Measurements from ENCODE around the gene SPRN.
"Not testable (repeated sequence)": the region's sequence is repeated elsewhere in the genome, so short reads cannot be mapped to it uniquely, and the experiment has no call there.

SPRN gene

DNA sequence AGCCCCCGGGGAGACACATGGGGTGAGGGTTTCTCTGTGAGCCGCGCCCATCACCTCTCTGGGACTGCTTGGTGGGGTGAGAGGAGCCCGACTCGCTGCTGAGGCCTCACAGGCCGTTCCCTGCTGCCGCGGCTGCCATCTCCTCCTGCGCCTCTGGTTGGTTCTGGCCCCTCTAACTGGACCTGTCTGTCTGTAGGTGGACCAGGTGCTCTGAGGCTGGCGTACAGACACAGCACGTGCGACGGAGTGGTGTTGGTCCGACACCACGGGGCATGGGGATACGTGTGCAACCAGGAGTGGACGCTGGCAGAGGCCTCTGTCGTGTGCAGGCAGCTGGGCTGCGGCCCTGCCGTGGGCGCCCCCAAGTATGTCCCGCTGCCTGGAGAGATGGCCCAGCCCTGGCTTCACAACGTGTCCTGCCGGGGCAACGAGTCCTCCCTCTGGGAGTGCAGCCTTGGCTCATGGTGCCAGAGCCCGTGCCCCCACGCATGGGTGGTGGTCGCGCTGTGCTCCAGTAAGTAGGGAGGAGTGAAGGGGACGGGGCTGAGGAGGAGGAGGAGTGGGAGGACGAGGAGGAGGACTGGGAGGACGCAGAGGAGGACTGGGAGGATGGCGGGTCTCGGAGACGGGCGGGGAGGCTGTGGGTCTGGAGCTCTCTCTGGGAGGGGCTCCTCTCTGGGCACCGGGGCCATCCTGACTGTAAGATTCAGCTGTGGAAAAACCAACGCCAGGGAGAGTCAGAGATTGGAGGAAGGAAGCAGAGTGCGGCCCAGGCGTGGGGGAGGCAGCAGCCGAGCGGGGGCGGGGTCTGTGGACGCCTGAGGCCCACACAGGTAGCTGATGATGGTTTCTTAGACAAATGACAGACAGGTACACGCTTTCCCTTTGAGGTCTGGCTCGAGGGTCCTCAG lies 31.9 kb upstream of the SPRN start:
- no peak for DNase-seq

DNA sequence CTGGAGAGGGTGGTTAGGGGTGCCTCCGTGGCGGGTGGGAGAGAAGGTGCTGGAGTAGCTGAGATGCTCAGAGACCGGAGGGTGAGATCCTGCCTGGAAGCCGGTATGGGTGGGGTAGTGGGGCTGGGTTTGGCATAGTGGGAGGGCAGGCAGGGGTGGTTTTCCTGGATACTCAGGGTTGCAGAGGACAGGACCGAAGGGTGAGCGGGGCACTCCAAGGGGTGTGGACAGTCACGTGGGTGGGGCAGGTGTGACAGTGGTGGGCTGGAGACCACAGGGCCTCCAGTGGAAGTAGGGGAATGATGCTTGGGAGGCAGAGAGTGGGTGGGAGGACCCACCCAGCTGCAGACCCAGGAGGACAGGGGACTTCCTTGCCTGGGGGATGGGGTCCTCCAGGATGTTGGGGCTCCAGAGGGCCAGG lies 31.2 kb upstream of the SPRN start:
- DNase-seq: no peak

GRCh38 chr10:133455196-133455595 lies 30.8 kb upstream of the SPRN start:
- DNase-seq: no peak

DNA sequence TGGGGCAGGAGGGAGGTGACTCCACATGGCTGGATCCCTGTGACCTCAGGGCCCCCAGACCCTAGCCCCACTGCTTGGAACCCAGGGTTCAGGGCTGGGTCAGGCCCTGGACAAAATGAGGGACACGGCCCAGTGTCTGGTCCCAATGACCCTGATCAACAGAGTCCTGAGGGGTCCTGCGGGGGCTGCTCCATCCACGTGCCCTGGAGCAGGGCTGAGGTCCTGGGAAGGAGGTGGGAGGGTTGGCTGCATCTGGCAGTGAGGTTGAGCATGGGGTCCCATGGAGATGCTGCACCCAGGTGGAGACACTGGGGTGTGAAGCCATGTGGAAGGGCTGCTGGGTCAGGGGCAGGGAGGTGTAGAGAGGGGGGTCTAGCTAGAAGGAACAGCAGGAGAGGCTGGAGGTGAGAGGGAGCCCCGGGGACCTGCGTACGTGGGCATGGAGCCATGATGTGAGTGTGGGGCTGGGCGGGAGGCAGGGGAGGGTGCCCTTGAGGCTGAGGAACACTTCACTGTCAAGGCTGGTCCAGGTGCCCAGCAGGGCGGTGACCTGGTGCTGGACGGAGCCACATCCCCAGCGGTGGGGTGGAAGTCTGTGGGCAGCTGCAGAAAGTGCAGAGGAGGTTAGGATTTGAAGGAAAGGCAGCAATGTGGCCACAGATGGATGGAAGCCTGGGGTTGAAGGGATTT lies 29.9 kb upstream of the SPRN start:
- no peak for DNase-seq

DNA sequence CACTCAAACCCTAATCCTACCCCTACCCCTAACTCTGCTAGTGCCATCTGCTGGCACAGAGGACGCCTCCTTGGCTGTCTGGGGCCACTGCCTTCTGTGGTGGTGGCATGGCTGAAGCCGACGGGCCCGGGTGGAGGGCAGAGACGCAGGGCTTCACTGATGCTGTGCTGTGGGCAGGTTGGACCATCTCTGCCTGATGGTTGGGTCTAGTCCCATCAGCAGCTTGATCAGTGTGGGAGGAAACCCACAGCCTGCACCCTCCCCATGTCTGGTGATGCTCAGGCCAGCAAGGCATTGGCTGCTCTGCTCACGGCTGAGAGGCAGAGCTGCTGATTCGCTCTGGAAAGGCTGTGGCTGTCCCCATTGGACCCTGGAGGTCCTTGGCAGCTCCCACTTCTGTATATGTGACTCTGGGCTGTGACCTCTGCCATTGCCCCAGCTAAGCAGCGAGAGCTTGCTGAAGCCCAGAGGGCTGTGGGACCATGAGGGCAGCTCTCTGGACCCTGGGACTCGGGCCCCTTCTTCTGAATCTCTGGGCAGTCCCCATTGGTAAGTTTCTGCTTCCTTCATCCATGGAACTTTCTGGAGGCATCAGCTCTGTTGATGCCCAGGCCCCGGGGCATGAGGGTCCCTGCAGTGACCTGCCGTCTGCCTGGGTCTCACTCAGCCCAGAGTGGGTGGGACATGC lies 29.2 kb upstream of the SPRN start, which contains the start of gene SCART1:
TSS of gene SCART1 (plus strand) at position 430 of the 688 bp plus-strand sequence. CDS start at position 483, 53 bp downstream.
- DNase-seq: peak in 2 of 5 experiments; percentile 57 to 63

GRCh38 chr10:133452453-133452852 lies 28.0 kb upstream of the SPRN start:
- DNase-seq: no peak

DNA sequence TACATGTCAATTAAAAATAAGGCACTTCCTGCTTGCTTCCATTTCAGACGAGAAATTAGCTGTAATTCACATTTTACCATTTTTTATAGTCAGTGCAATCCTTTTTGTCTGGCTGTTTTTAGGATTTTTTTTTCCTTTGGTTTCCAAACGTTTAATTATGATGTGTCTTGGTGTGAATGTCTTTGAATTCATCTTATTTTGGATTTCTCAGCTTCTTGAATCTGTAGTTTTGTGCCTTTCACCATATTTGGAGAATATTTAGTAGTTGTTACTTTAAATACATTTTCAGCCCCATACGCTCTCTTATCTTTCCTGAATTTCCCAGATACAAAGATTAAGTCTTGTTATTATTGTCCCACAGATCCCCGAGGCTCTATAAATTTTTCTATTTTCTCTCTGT lies 26.9 kb upstream of the SPRN start:
- no peak for DNase-seq

DNA sequence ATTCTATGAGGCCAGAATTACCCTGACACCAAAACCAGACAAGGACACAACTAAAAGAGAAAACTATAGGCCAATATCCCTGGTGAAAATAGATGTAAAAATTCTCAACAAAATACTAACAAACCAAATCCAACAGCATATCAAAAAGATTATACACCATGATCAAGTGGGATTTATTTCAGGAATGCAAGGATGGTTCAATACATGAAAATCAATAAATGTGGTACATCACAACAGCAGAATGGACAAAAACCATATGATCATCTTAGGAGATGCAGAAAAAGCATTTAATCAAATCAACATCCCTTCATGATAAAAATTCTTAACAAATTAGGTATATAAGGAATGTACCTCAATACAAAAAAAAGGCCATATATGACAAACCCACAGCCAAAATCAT lies 23.7 kb upstream of the SPRN start:
- no peak for DNase-seq

DNA sequence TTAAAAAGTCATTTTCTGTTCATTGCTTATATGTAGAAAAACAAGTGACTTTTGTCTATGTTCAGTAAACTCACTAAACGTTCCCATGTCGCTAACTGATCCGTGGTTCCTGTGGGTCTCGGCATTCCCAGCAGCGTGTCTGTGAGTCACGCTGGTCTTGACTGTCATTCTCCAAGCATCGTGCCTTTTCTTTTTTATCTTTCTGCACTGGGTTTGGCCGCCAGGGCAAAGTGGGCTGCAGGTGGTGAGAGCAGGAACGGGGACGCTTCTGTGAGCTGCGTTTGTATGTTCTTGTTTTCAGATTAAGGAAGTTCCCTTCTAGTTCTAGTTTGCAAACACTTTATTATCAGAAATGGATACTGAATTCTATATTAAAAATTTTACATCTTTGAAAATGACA lies 22.6 kb upstream of the SPRN start:
- no peak for DNase-seq

GRCh38 chr10:133445751-133446708 lies 21.6 kb upstream of the SPRN start:
- DNase-seq: no peak

- DNase-seq: no peak
Observed at GRCh38 chr10:133445268-133445732, 20.9 kb upstream of the SPRN start.

DNA sequence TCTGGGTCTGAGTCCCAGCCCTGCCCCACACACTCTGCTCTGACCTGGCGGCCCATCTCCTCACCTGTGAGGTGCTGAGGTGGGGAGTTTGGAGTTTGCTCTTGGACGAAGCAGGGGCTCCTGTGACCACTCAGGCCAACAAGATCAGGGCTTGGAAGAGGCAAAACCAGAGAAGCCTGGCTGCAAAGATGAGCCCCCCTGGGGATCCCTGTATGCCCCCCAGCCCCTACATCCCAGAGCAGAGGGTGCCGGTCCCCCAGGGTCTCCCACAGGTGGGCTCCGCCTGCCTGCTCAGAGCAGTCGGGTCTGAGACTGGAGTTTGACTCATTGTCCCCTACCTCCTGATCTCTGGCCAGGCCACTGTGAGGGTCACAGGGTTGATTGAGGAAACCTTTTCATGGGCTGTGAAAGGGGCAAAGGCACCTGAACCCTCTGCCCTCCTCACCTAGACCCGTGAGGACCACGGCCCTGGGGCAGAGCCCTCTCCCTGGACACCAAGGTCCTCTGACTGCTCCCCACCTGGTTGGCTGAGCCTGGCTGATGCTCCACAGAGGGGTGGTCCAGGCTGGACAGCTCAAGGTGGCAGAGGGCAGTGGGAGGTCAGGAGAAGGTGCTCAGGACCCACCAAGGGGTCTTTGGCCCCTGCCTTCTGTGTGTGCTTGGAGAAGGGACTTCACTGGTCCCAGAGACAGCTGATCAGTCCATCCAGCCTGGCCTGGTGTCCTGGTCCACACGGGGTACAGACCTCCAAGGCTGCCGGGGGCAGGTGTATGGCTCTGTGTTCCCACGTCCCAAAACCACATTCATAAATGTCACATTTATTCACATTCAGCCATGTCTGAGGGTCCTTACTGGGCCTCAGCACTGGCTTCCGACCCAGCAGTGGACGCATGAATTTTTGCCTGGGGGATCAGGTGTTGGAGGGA lies 20.2 kb upstream of the SPRN start:
- DNase-seq: no peak

GRCh38 chr10:133442967-133443924 lies 18.8 kb upstream of the SPRN start:
- no peak for DNase-seq

DNA sequence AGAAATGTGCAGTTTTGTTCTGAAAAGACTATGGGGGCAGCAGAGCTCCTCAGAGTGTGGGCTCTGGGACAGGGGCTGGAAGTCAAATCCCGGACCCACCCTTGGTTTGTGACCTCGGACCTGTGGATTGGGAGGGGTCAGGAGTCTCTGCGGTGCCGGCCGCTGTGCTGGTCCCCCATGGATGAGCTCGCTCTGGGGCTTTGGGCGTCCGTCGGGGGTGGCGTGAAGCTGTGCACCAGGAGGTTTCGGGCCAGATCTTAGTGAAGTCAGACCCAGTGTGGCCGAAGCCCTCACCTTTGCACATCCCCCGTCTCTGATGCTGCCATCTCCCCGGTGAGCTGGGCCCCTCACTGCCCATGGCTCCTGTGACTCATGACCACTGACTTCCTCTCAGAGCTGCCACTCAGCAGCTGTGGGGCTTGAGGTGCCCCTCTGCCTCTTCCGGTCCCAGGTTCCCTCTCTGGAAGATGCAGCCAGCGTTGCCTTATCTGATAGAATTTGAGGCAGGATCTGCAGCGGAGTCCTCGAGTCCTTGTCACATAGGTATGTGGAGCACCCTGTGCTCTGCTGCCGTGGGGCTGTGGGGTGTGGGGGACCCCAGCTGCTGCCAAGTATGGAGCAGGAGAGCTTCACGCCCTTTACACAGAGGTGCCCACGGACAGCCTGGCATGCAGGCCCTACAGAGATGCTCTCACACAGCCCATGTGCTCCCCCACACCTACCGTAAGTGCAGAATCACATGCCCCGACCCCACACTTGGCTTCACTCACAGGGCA lies 18.0 kb upstream of the SPRN start:
- DNase-seq: peak in 2 of 5 experiments; percentile 48 to 62

DNA sequence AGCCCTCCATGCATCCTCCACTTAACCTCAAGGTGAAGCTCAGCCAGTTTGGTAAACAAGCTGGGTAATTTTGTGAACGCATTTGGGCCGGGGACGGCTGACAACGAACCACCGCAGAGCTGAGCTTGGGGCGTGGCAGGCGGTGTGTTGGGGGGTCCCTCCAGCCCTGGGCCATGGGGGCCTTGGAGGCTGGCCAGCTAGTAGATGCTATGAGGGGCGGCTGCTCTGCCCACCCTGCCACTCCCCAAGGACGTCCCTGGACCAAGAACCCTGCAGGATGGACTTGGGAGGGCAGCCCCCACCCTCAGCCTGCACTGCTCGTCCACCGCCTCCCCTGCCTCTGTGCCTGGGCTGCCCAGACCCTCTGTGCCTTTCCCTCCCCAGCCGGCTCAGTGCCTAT lies 17.4 kb upstream of the SPRN start:
- DNase-seq: peak in 1 of 5 experiments; percentile 17

- DNase-seq: not testable (repeated sequence)
Observed at GRCh38 chr10:133441356-133441755, 16.9 kb upstream of the SPRN start.

GRCh38 chr10:133440633-133441285 lies 16.3 kb upstream of the SPRN start:
- DNase-seq: no peak

Data from T-helper 2 cell (primary cell).